Measurements from ENCODE around the gene RSPH6A.
"Not testable (repeated sequence)": the region's sequence is repeated elsewhere in the genome, so short reads cannot be mapped to it uniquely, and the experiment has no call there.

Gene RSPH6A

GRCh38 chr19:45804959-45805230 lies 10.2 kb downstream of the RSPH6A start:
- no peak for DNase-seq (ENCODE audit: low read depth)
- no peak for TF ChIP-seq CTCF (IDR thresholded peaks at IDR 0.05; ENCODE audit: control insufficient read depth, insufficient read depth, low read depth, low read length, missing control alignments)
- no peak overlapping the region for H3K4me3 ChIP-seq (ENCODE audit: control insufficient read depth, low read depth, low read length)

GRCh38 chr19:45804140-45804958 lies 10.8 kb downstream of the RSPH6A start:
- no peak for TF ChIP-seq CTCF (IDR thresholded peaks at IDR 0.05; ENCODE audit: control insufficient read depth, insufficient read depth, low read depth, low read length, missing control alignments)
- no peak for DNase-seq (ENCODE audit: low read depth)
- no peak overlapping the region for H3K4me3 ChIP-seq (ENCODE audit: control insufficient read depth, low read depth, low read length)

GRCh38 chr19:45801603-45802175 lies 13.4 kb downstream of the RSPH6A start:
- no peak for DNase-seq (ENCODE audit: low read depth)
- no peak overlapping the region for H3K4me3 ChIP-seq (ENCODE audit: control insufficient read depth, low read depth, low read length)
- TF ChIP-seq CTCF (IDR thresholded peaks at IDR 0.05; ENCODE audit: control insufficient read depth, insufficient read depth, low read depth, low read length, missing control alignments), result no peak

- no peak overlapping the region for H3K4me3 ChIP-seq (ENCODE audit: control insufficient read depth, low read depth, low read length)
- DNase-seq (ENCODE audit: low read depth), result no peak
- TF ChIP-seq CTCF (IDR thresholded peaks at IDR 0.05; ENCODE audit: control insufficient read depth, insufficient read depth, low read depth, low read length, missing control alignments), result no peak
Measured at GRCh38 chr19:45800070-45800553, 15.0 kb downstream of the RSPH6A start.

- not testable (repeated sequence) for H3K4me3 ChIP-seq (ENCODE audit: control insufficient read depth, low read depth, low read length); DNase-seq (ENCODE audit: low read depth)
Measured at GRCh38 chr19:45799541-45799940, 15.6 kb downstream of the RSPH6A start.

GRCh38 chr19:45798995-45799517 lies 16.1 kb downstream of the RSPH6A start:
- DNase-seq (ENCODE audit: low read depth), result peak; percentile 57
- peak; percentile 81 for TF ChIP-seq CTCF (IDR thresholded peaks at IDR 0.05; ENCODE audit: control insufficient read depth, insufficient read depth, low read depth, low read length, missing control alignments)
- H3K4me3 ChIP-seq (ENCODE audit: control insufficient read depth, low read depth, low read length), result no peak overlapping the region

- TF ChIP-seq CTCF (IDR thresholded peaks at IDR 0.05; ENCODE audit: control insufficient read depth, insufficient read depth, low read depth, low read length, missing control alignments), result no peak
- no peak for DNase-seq (ENCODE audit: low read depth)
- H3K4me3 ChIP-seq (ENCODE audit: control insufficient read depth, low read depth, low read length), result no peak overlapping the region
Measured at GRCh38 chr19:45794627-45795026, 20.5 kb downstream of the RSPH6A start.
